ENCODE measurements around the gene SEMG2.

The SEMG2 gene

GRCh38 chr20:45181639-45182038, 39.5 kb upstream of the SEMG2 start:
- DNase-seq (ENCODE audit: low read depth), result no peak
- no peak overlapping the region for H3K4me3 ChIP-seq (ENCODE audit: low read depth, low read length)
- TF ChIP-seq CTCF (IDR thresholded peaks at IDR 0.05; ENCODE audit: low read depth, low read length) (no peak), POLR2A (IDR thresholded peaks at IDR 0.05; ENCODE audit: extremely low read depth, insufficient read length) (no peak), MYC (IDR thresholded peaks at IDR 0.05; ENCODE audit: low read depth, low read length) (no peak)
- TF ChIP-seq, protein P1, sequence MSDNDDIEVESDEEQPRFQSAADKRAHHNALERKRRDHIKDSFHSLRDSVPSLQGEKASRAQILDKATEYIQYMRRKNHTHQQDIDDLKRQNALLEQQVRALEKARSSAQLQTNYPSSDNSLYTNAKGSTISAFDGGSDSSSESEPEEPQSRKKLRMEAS (IDR thresholded peaks at IDR 0.05; ENCODE audit: low read depth, low read length), result no peak

GRCh38 chr20:45183084-45183483, 38.1 kb upstream of the SEMG2 start:
- TF ChIP-seq, protein P1 (IDR thresholded peaks at IDR 0.05; ENCODE audit: low read depth, low read length), result no peak
- TF ChIP-seq MYC (IDR thresholded peaks at IDR 0.05; ENCODE audit: low read depth, low read length) (no peak), CTCF (IDR thresholded peaks at IDR 0.05; ENCODE audit: low read depth, low read length) (no peak), POLR2A (IDR thresholded peaks at IDR 0.05; ENCODE audit: extremely low read depth, insufficient read length) (no peak)
- no peak overlapping the region for H3K4me3 ChIP-seq (ENCODE audit: low read depth, low read length)
- no peak for DNase-seq (ENCODE audit: low read depth)

DNA sequence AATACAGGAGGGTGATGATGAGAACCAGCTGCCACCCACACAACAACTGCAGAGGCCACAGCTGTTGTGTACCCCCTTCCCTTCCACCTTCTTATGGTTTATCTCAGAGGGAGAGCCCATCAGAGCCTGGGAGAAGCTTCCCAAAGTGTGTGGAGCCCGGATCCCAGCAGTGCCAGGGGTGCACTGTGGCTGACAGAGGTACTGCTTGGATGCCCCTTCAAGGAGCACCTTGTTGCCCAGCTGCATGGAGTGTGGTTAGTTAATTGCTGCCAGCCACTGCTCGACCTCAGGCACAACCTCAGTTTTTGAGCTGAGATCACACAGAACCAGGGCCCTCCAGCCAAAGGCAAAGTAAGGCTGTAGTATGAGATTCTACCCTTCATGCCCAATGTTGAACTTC, 33.5 kb upstream of the SEMG2 start:
- no peak overlapping the region for H3K4me3 ChIP-seq (ENCODE audit: low read depth, low read length)
- no peak for DNase-seq (ENCODE audit: low read depth)
- TF ChIP-seq MYC (IDR thresholded peaks at IDR 0.05; ENCODE audit: low read depth, low read length), result no peak
- no peak for TF ChIP-seq CTCF (IDR thresholded peaks at IDR 0.05; ENCODE audit: low read depth, low read length)
- TF ChIP-seq POLR2A (IDR thresholded peaks at IDR 0.05; ENCODE audit: extremely low read depth, insufficient read length), result no peak
- TF ChIP-seq, protein P1 (IDR thresholded peaks at IDR 0.05; ENCODE audit: low read depth, low read length), result no peak

DNA sequence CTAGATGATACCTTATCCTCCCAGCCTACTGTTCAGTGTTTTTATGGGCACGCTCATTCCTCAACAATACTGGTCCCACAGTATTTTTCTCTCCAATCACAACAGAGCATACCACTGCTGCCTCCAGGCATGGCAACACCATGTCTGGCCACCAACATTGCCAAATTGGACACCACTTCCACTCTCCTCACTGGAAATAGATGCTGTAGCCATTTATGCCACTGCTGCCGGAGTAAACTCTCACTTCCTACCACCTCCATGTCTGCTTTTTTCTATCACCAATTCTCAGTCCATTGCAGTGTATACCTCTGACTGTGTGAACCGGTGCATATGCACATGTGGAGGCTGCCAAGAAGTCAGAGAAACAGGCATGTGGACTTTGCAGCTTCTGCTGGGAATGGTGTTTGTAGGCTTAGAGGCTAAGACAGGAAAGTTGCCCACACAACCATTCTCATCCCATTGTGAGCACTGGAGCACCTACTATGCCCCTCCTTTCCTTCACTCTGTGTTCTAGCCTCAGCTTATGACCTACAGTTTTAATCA, 32.0 kb upstream of the SEMG2 start:
- H3K4me3 ChIP-seq (ENCODE audit: low read depth, low read length), result no peak overlapping the region
- DNase-seq (ENCODE audit: low read depth), result no peak
- TF ChIP-seq, protein P1 (IDR thresholded peaks at IDR 0.05; ENCODE audit: low read depth, low read length), result no peak
- no peak for TF ChIP-seq POLR2A (IDR thresholded peaks at IDR 0.05; ENCODE audit: extremely low read depth, insufficient read length)
- TF ChIP-seq MYC (IDR thresholded peaks at IDR 0.05; ENCODE audit: low read depth, low read length), result no peak
- no peak for TF ChIP-seq CTCF (IDR thresholded peaks at IDR 0.05; ENCODE audit: low read depth, low read length)

- TF ChIP-seq CTCF (IDR thresholded peaks at IDR 0.05; ENCODE audit: low read depth, low read length), result no peak
- TF ChIP-seq, protein P1 (IDR thresholded peaks at IDR 0.05; ENCODE audit: low read depth, low read length), result no peak
- TF ChIP-seq MYC (IDR thresholded peaks at IDR 0.05; ENCODE audit: low read depth, low read length), result no peak
- TF ChIP-seq POLR2A (IDR thresholded peaks at IDR 0.05; ENCODE audit: extremely low read depth, insufficient read length), result no peak
- DNase-seq (ENCODE audit: low read depth), result no peak
- H3K4me3 ChIP-seq (ENCODE audit: low read depth, low read length), result no peak overlapping the region
Measured at GRCh38 chr20:45189861-45190260, 31.3 kb upstream of the SEMG2 start.
